HEK293 (cell line): Measurements from ENCODE around the gene PDK2.

Experiments used
- CTCF ChIA-PET: fragments of 350-600 bp; formaldehyde crosslinking; extraction: SDS; loops from one replicate; lab custom pipeline; 2021; ENCODE audit warnings: antibody characterized with exemption; lab: Yijun Ruan, JAX
- POLR2A ChIA-PET: fragments of 300-600 bp; formaldehyde crosslinking; extraction: SDS; loops from one replicate; lab custom pipeline; 2020; ENCODE audit warnings: antibody characterized with exemption, inconsistent platforms; lab: Yijun Ruan, JAX
- H3K27ac ChIP-seq: fragments of 200-500 bp; sonication (Bioruptor generic); 2 replicates; pipeline ENCODE4 v1.5.1; 2014; ENCODE audit warnings: low read depth, low read length, control low read depth, inconsistent platforms; ENCODE audit errors: extremely low read depth
- H3K36me3 ChIP-seq, 2 experiments: fragments of 200-500 bp in 1 of 2; sonication (Bioruptor generic) in 1 of 2; 1 replicate in 1 of 2; 2 replicates in 1 of 2; pipeline ENCODE4 v1.5.1; 2014 to 2017; ENCODE audit warnings: inconsistent platforms in 2 of 2, low read length in 2 of 2; ENCODE audit not compliant: control insufficient read depth in 2 of 2, insufficient read depth in 1 of 2
- H3K4me1 ChIP-seq: fragments of 200-500 bp; sonication (Bioruptor generic); 2 replicates; pipeline ENCODE4 v1.5.1; 2014; ENCODE audit warnings: mild to moderate bottlenecking, low read length, inconsistent platforms; ENCODE audit not compliant: control insufficient read depth, insufficient read depth
- H3K4me3 ChIP-seq: 2 replicates; pipeline ENCODE4 v1.5.1; 2011; ENCODE audit warnings: low read depth, mild to moderate bottlenecking, control low read depth, low read length, moderate library complexity
- H3K9me3 ChIP-seq: fragments of 200-500 bp; sonication (Bioruptor generic); 2 replicates; pipeline ENCODE4 v1.5.1; 2014; ENCODE audit warnings: low read depth, low read length, inconsistent platforms; ENCODE audit not compliant: control insufficient read depth, insufficient read depth
- KLF1 ChIP-seq: fragments of 450-650 bp; formaldehyde crosslinking; IDR thresholded peaks from 2 replicates; pipeline ENCODE4 v1.5.1; 2016; ENCODE audit warnings: missing biosample characterization, missing genetic modification characterization
- MEIS1 ChIP-seq: sonication (generic); formaldehyde crosslinking; IDR thresholded peaks from 2 replicates; pipeline ENCODE4 v1.8.1; 2022; ENCODE audit warnings: missing genetic modification reagents, mild to moderate bottlenecking, borderline replicate concordance
- OSR2 ChIP-seq: fragments of 450-650 bp; formaldehyde crosslinking; IDR thresholded peaks from 2 replicates; pipeline ENCODE4 v1.5.1; 2016; ENCODE audit warnings: missing biosample characterization, missing genetic modification characterization
- PRDM2 ChIP-seq: fragments of 450-650 bp; formaldehyde crosslinking; IDR thresholded peaks from 2 replicates; pipeline ENCODE4 v1.5.1; 2016; ENCODE audit warnings: missing biosample characterization, missing genetic modification characterization, borderline replicate concordance
- SP7 ChIP-seq: fragments of 450-650 bp; formaldehyde crosslinking; IDR thresholded peaks from 2 replicates; pipeline ENCODE4 v1.5.1; 2016; ENCODE audit warnings: missing biosample characterization, missing genetic modification characterization
- TRIM28 ChIP-seq: IDR thresholded peaks from 2 replicates; pipeline ENCODE4 v1.6.1; 2011; ENCODE audit warnings: low read length, control low read depth, borderline replicate concordance
- ZBTB26 ChIP-seq: fragments of 450-650 bp; formaldehyde crosslinking; optimal IDR thresholded peaks from 2 replicates; pipeline ENCODE3; 2016; ENCODE audit warnings: missing biosample characterization, mild to moderate bottlenecking, missing genetic modification characterization
- ZFHX2 ChIP-seq: fragments of 450-650 bp; formaldehyde crosslinking; conservative IDR thresholded peaks from 2 replicates; pipeline ENCODE4 v1.5.1; 2016; ENCODE audit warnings: missing biosample characterization, missing genetic modification characterization
- ZNF132 ChIP-seq: fragments of 450-650 bp; formaldehyde crosslinking; IDR thresholded peaks from 2 replicates; pipeline ENCODE4 v1.5.1; 2017; ENCODE audit warnings: missing biosample characterization, missing genetic modification characterization, borderline replicate concordance
- ZNF157 ChIP-seq: fragments of 450-650 bp; formaldehyde crosslinking; IDR thresholded peaks from 2 replicates; pipeline ENCODE4 v1.5.1; 2016; ENCODE audit warnings: missing biosample characterization, missing genetic modification characterization
- ZNF18 ChIP-seq: fragments of 450-650 bp; formaldehyde crosslinking; IDR thresholded peaks from 2 replicates; pipeline ENCODE4 v1.5.1; 2016; ENCODE audit warnings: missing biosample characterization, missing genetic modification characterization
- ZNF221 ChIP-seq: fragments of 450-650 bp; formaldehyde crosslinking; IDR thresholded peaks from 2 replicates; pipeline ENCODE4 v1.5.1; 2017; ENCODE audit warnings: missing biosample characterization, missing genetic modification characterization, borderline replicate concordance
- ZNF280D ChIP-seq: fragments of 450-650 bp; formaldehyde crosslinking; IDR thresholded peaks from 2 replicates; pipeline ENCODE4 v1.5.1; 2016; ENCODE audit warnings: missing biosample characterization, missing genetic modification characterization
- ZNF292 ChIP-seq: fragments of 450-650 bp; formaldehyde crosslinking; IDR thresholded peaks from 2 replicates; pipeline ENCODE4 v1.5.1; 2016; ENCODE audit warnings: low read depth, missing biosample characterization, missing genetic modification characterization, borderline replicate concordance
- ZNF433 ChIP-seq: fragments of 450-650 bp; formaldehyde crosslinking; IDR thresholded peaks from 2 replicates; pipeline ENCODE4 v1.5.1; 2016; ENCODE audit warnings: missing biosample characterization, missing genetic modification characterization, low read depth
- ZNF513 ChIP-seq: fragments of 450-650 bp; IDR thresholded peaks from 2 replicates; pipeline ENCODE4 v1.5.1; 2018; ENCODE audit warnings: missing biosample characterization, missing genetic modification characterization
- ZNF704 ChIP-seq: fragments of 450-650 bp; formaldehyde crosslinking; IDR thresholded peaks from 2 replicates; pipeline ENCODE4 v1.5.1; 2016; ENCODE audit warnings: missing biosample characterization, missing genetic modification characterization
- ZNF792 ChIP-seq: fragments of 450-650 bp; formaldehyde crosslinking; IDR thresholded peaks from 2 replicates; pipeline ENCODE4 v1.5.1; 2016; ENCODE audit warnings: missing biosample characterization, missing genetic modification characterization
- ZNF830 ChIP-seq: fragments of 450-650 bp; IDR thresholded peaks from 2 replicates; pipeline ENCODE4 v1.5.0; 2018; ENCODE audit warnings: missing biosample characterization, missing genetic modification characterization, low read depth, mild to moderate bottlenecking, moderate library complexity
- ZSCAN18 ChIP-seq: fragments of 450-650 bp; formaldehyde crosslinking; IDR thresholded peaks from 2 replicates; pipeline ENCODE4 v1.5.1; 2016; ENCODE audit warnings: missing biosample characterization, missing genetic modification characterization
- ZXDB ChIP-seq: fragments of 450-650 bp; formaldehyde crosslinking; IDR thresholded peaks from 2 replicates; pipeline ENCODE4 v1.5.1; 2016; ENCODE audit warnings: missing biosample characterization, missing genetic modification characterization

Gene PDK2

GRCh38 chr17:50100480-50100883, 5.3 kb downstream of the PDK2 start (continued):
- TF ChIP-seq SP7 (tag by site-specific recombination) (peak; percentile 55; the same call in 1 of the 2 replicates), ZNF221 (tag by site-specific recombination) (no peak), ZXDB (tag by site-specific recombination) (no peak), TRIM28 (no peak), OSR2 (tag by site-specific recombination) (peak; percentile 90), ZNF433 (tag by site-specific recombination) (no peak), ZNF157 (tag by site-specific recombination) (no peak), ZBTB26 (no peak), ZNF704 (tag by site-specific recombination) (no peak), KLF1 (no peak)

GRCh38 chr17:50100921-50101345, 5.8 kb downstream of the PDK2 start:
- H3K27ac ChIP-seq = no peak overlapping the region
- no peaks in the 10 kb centered on the region for H3K9me3 ChIP-seq
- peaks cover 7% of the 10 kb centered on the region for H3K4me1 ChIP-seq
- CTCF ChIA-PET = interaction anchor here (0.5 to 3.2 kb wide), 6 partner anchors 9 to 208 kb away, joined by 3 to 16 read pairs (median 3); no protein-coding TSS in a partner anchor
- H3K36me3 ChIP-seq = peaks cover 0 to 65% of the 10 kb centered on the region in 2 experiments; a peak in 1 of 3 replicates
- H3K4me3 ChIP-seq = no peak overlapping the region
- POLR2A ChIA-PET = interaction anchor here (0.8 kb wide), 1 partner anchor 50 kb away, joined by 3 read pairs; no protein-coding TSS in a partner anchor
- no peak for TF ChIP-seq ZNF292 (tag by site-specific recombination)
- TF ChIP-seq ZNF830 (tag by site-specific recombination) = no peak
- TF ChIP-seq ZNF513 (tag by site-specific recombination) = no peak
- TF ChIP-seq ZNF280D (tag by site-specific recombination) = no peak
- TF ChIP-seq ZNF792 (tag by site-specific recombination) = no peak
- no peak for TF ChIP-seq PRDM2 (tag by site-specific recombination)
- TF ChIP-seq ZSCAN18 (tag by site-specific recombination) = no peak
- no peak for TF ChIP-seq MEIS1 (CRISPR knock-in tag)
- TF ChIP-seq ZNF132 = no peak
- TF ChIP-seq ZNF18 (tag by site-specific recombination) = no peak
- TF ChIP-seq ZFHX2 (tag by site-specific recombination) = no peak
